CD4-positive, alpha-beta T cell treated with Interleukin-17A for 1 hour (primary cell): ENCODE data around the gene FTO.
A peak's percentile ranks its signal among the peaks of the same experiment; 100 is the strongest.
"Not testable (repeated sequence)": the region's sequence is repeated elsewhere in the genome, so short reads cannot be mapped to it uniquely, and the experiment has no call there.

ENCODE experiments used
- DNase-seq: peaks from one replicate; pipeline ENCODE4 v3.0.0-alpha.2; 2020

Gene FTO

GRCh38 chr16:53872248-53873221, 168.6 kb downstream of the FTO start:
- DNase-seq = no peak

GRCh38 chr16:53876811-53877210, 172.9 kb downstream of the FTO start:
- DNase-seq = no peak

GRCh38 chr16:53878216-53878615, 174.3 kb downstream of the FTO start:
- DNase-seq = no peak

GRCh38 chr16:53881371-53881770, 177.4 kb downstream of the FTO start:
- DNase-seq = no peak

- no peak for DNase-seq
Measured at GRCh38 chr16:53882310-53882709, 178.4 kb downstream of the FTO start.

GRCh38 chr16:53884748-53885147, 180.8 kb downstream of the FTO start:
- no peak for DNase-seq

GRCh38 chr16:53886482-53887378, 182.8 kb downstream of the FTO start:
- no peak for DNase-seq

GRCh38 chr16:53888222-53888621, 184.3 kb downstream of the FTO start:
- no peak for DNase-seq

- DNase-seq = not testable (repeated sequence)
Measured at GRCh38 chr16:53890877-53891276, 186.9 kb downstream of the FTO start.

GRCh38 chr16:53891409-53892139, 187.6 kb downstream of the FTO start:
- DNase-seq = no peak

GRCh38 chr16:53892155-53892554, 188.2 kb downstream of the FTO start:
- DNase-seq = peak; percentile 54

GRCh38 chr16:53893731-53894435, 189.9 kb downstream of the FTO start:
- DNase-seq = no peak

- no peak for DNase-seq
Measured at GRCh38 chr16:53894686-53895085, 190.7 kb downstream of the FTO start.

GRCh38 chr16:53895433-53895832, 191.5 kb downstream of the FTO start:
- no peak for DNase-seq

- no peak for DNase-seq
Measured at GRCh38 chr16:53895851-53896250, 191.9 kb downstream of the FTO start.

GRCh38 chr16:53896722-53897121, 192.8 kb downstream of the FTO start:
- no peak for DNase-seq

GRCh38 chr16:53898993-53899392, 195.0 kb downstream of the FTO start:
- no peak for DNase-seq

GRCh38 chr16:53899431-53899830, 195.5 kb downstream of the FTO start:
- no peak for DNase-seq

- DNase-seq = no peak
Measured at GRCh38 chr16:53900667-53901066, 196.7 kb downstream of the FTO start.

- no peak for DNase-seq
Measured at GRCh38 chr16:53901408-53901807, 197.5 kb downstream of the FTO start.

- no peak for DNase-seq
Measured at GRCh38 chr16:53904533-53904932, 200.6 kb downstream of the FTO start.

GRCh38 chr16:53905028-53905427, 201.1 kb downstream of the FTO start:
- DNase-seq = no peak
